NCI-H82 (cell line): Measurements from ENCODE around the gene KIAA1549.
A peak's percentile ranks its signal among the peaks of the same experiment; 100 is the strongest.
"Not testable (repeated sequence)": the region's sequence is repeated elsewhere in the genome, so short reads cannot be mapped to it uniquely, and the experiment has no call there.

Source experiments
- DNase-seq: peaks from one replicate; lab custom pipeline; 2025; lab: John Stamatoyannopoulos, UW

Gene KIAA1549

GRCh38 chr7:138981332-138982203 lies at the start of gene KIAA1549:
KIAA1549 (minus strand) TSS chr7:138981389; CDS start chr7:138981269, 120 bp downstream.
- DNase-seq = peak; percentile 75

GRCh38 chr7:139029353-139029752 lies 48.2 kb upstream of the KIAA1549 start:
- DNase-seq = no peak

GRCh38 chr7:139026551-139026950 lies 45.4 kb upstream of the KIAA1549 start:
- no peak for DNase-seq

- not testable (repeated sequence) for DNase-seq
Measured at GRCh38 chr7:139025861-139026260, 44.7 kb upstream of the KIAA1549 start.

- DNase-seq = no peak
Measured at GRCh38 chr7:139023076-139023475, 41.9 kb upstream of the KIAA1549 start.

- DNase-seq = no peak
Measured at GRCh38 chr7:139022286-139022685, 41.1 kb upstream of the KIAA1549 start.

GRCh38 chr7:139018910-139019309 lies 37.7 kb upstream of the KIAA1549 start:
- DNase-seq = no peak

- DNase-seq = peak; percentile 90
Measured at GRCh38 chr7:139016931-139017511, 35.8 kb upstream of the KIAA1549 start.

- no peak for DNase-seq
Measured at GRCh38 chr7:139011373-139011772, 30.2 kb upstream of the KIAA1549 start.

- DNase-seq = no peak
Measured at GRCh38 chr7:139004321-139005090, 23.3 kb upstream of the KIAA1549 start.

- no peak for DNase-seq
Measured at GRCh38 chr7:138999414-138999813, 18.2 kb upstream of the KIAA1549 start.

- DNase-seq = no peak
Measured at GRCh38 chr7:138992052-138992531, 10.9 kb upstream of the KIAA1549 start.

GRCh38 chr7:138987686-138988085 lies 6.5 kb upstream of the KIAA1549 start:
- DNase-seq = no peak

- no peak for DNase-seq
Measured at GRCh38 chr7:138982204-138982623, 1.0 kb upstream of the KIAA1549 start.

- peak; percentile 47 for DNase-seq
Measured at GRCh38 chr7:138980563-138981291, 462 bp downstream of the KIAA1549 start.

GRCh38 chr7:138979988-138980562 lies 1.1 kb downstream of the KIAA1549 start:
- peak; percentile 16 for DNase-seq

- peak; percentile 28 for DNase-seq
Measured at GRCh38 chr7:138979226-138979979, 1.8 kb downstream of the KIAA1549 start.

- peak; percentile 33 for DNase-seq
Measured at GRCh38 chr7:138978541-138979184, 2.5 kb downstream of the KIAA1549 start.

- peak; percentile 54 for DNase-seq
Measured at GRCh38 chr7:138976161-138976560, 5.0 kb downstream of the KIAA1549 start.
